Skeletal muscle cell (primary cell): ENCODE data around the gene AKAP6.

Experiments used
- DNase-seq: peaks from one replicate; pipeline ENCODE4 v3.0.0-alpha.2; 2010; ENCODE audit warnings: low read depth
- H3K4me3 ChIP-seq: 2 replicates; pipeline ENCODE4 v1.5.1; 2011; ENCODE audit warnings: low read depth, mild to moderate bottlenecking, control low read depth, low read length, moderate library complexity

The AKAP6 gene, protein sequence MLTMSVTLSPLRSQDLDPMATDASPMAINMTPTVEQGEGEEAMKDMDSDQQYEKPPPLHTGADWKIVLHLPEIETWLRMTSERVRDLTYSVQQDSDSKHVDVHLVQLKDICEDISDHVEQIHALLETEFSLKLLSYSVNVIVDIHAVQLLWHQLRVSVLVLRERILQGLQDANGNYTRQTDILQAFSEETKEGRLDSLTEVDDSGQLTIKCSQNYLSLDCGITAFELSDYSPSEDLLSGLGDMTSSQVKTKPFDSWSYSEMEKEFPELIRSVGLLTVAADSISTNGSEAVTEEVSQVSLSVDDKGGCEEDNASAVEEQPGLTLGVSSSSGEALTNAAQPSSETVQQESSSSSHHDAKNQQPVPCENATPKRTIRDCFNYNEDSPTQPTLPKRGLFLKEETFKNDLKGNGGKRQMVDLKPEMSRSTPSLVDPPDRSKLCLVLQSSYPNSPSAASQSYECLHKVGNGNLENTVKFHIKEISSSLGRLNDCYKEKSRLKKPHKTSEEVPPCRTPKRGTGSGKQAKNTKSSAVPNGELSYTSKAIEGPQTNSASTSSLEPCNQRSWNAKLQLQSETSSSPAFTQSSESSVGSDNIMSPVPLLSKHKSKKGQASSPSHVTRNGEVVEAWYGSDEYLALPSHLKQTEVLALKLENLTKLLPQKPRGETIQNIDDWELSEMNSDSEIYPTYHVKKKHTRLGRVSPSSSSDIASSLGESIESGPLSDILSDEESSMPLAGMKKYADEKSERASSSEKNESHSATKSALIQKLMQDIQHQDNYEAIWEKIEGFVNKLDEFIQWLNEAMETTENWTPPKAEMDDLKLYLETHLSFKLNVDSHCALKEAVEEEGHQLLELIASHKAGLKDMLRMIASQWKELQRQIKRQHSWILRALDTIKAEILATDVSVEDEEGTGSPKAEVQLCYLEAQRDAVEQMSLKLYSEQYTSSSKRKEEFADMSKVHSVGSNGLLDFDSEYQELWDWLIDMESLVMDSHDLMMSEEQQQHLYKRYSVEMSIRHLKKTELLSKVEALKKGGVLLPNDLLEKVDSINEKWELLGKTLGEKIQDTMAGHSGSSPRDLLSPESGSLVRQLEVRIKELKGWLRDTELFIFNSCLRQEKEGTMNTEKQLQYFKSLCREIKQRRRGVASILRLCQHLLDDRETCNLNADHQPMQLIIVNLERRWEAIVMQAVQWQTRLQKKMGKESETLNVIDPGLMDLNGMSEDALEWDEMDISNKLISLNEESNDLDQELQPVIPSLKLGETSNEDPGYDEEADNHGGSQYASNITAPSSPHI (N-terminal part only)

DNA sequence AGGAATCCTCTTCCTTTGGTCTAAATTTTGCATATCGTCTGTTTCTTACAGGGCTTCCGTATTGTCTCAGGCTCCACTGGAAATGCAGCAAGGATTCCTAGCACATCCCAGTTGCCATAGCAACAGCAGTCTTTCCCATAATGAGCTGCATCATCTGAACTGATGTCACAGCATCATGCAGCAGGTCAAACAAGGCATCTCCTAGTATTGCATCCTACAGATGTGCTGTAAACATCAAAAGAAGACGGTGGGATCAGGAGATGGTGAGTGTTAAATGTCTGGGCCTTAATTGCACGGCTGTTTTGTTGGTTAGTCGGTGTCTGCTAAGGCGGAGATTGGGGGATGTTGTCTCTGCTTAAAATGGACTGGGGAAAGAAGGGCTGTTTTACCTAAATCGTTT lies at the start of gene AKAP6:
Gene AKAP6 (plus strand): TSS at position 153 of the 400 bp plus-strand sequence. CDS start 104,196 bp downstream, outside the sequence.
- no peak for DNase-seq
- H3K4me3 ChIP-seq: no peak within 1 kb of the TSS

DNA sequence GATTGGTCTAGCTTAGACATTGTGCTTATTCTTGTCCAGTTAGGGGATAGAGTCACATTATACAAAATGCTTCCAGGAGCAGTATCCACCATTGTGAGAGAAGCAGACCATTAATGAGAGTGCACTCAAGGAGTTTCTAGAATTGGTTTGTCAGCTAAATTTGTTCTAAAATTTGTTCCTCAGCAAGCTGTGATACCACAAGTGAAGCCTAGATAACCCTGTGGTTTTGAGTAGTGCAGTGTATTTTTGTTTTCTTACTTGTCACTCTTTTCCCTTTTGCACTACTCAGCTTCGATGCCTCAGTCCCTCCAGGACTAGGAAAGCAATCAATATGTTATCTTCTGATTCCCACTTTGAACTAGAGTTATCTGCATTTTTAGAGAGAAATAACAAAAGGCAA lies 42.5 kb upstream of the AKAP6 start:
- no peak overlapping the region for H3K4me3 ChIP-seq
- DNase-seq: no peak

DNA sequence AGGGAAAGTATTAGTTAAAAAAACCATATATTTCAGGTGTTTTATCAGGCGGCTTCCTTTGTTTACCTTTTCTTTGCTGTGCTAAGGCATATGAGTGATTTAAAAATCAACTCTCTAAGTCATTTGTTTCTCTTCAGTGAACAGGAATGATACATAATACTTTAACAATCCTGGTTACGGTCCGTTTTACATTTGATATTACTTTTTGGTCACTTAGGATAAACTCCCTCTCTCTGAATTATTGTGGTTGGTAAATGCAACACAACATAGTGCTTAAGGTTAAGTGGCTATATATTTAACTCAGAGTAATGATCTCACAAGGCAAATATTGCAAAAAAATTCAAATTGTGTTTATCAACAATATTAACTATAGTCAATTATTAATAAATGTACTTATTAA lies 32.7 kb upstream of the AKAP6 start:
- DNase-seq: no peak
- no peak overlapping the region for H3K4me3 ChIP-seq

DNA sequence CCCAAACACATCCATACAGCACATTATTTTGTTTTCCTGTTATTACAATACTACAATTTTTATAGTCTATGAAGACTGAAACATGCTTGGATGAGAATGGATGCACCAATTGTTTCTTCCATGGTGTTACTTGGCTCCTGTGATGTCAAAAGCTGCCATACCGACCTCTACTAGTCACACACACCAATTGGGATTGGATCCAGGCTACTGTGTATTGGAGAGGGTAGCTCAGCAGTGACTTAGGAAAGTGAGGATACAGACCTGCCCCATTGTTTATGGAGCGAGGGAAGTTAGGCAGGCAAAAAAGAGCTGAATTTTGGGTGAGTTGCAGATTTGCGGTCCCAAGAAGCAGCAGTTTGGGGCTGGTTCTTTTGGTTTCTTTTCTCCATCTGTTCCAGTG lies 30.8 kb upstream of the AKAP6 start:
- no peak for DNase-seq
- H3K4me3 ChIP-seq: no peak overlapping the region

DNA sequence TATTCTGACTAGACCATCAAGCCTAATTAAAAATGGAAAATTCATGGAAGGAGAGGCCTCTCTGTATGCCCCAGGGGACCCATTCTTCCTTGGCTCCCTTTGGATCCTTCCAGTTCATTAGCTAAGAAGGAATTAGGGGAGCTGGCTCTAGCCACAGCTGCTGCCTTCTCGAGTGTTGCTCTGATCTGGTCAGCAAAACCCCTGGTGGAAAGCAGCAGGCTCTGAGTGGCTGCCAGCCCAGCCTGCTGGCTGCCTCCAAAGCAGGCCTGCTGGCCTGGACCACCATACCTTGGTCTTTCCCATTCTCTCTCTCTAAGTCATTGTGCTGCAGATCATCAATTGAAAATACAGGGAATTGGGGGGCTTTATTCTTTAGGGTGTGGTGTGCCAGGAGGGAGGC lies 29.0 kb upstream of the AKAP6 start:
- no peak overlapping the region for H3K4me3 ChIP-seq
- no peak for DNase-seq

DNA sequence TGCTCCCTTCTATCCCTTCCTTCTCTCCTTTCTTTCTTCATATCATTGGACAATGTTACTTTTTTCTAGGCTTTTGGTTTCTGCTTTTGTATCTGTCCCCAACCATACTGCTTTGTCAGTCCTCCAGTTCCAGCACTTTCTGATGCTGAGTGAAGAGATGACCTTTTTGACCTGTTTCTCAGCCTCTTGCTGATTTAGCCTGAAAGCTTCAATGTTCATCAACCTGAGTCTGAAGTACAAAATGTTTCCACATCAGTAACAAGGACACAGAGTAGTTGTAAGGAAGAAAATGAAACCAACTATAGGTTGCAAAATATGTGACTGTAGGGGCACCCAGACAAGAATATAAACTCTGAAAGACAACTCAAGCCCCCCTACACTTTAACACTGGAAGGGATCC lies 25.2 kb upstream of the AKAP6 start:
- no peak overlapping the region for H3K4me3 ChIP-seq
- no peak for DNase-seq

DNA sequence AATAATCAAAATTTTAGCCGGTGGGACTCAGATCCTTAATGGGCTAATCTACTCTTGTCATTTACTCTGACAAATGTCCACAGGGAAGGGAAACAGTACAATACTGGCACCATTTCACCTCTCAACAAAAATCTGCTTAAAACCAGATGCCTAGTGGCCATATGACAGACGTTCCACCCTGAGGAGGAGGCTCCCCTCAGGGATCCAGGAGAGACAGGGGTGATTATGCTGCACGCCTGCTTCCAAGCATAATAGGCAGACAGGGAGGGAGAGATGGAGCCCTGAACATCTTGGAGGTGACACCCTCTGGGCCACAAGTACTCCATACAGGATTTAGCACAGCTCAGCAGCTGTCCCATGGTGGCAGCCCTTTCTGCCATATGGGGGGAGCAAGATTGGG lies 24.8 kb upstream of the AKAP6 start:
- no peak overlapping the region for H3K4me3 ChIP-seq
- no peak for DNase-seq

DNA sequence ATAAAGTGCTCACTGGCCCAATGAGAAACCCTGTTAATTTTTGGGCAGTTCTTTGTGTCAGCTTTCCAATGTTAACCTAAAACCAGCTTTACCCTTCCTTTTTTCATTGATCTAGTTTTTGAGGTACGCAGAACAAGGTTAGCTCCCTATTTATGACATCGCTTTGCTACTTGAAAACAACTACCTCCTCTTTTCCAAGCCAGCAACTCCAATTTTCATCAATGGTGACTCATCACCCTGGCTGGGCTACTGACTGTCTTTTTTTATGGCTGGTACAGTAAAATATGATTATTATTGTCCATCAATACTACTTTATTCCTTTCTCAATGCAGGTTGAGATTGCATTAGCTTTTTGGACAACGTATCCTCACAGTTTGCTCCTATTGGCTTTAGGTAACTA lies 22.5 kb upstream of the AKAP6 start:
- no peak for DNase-seq
- H3K4me3 ChIP-seq: no peak overlapping the region

DNA sequence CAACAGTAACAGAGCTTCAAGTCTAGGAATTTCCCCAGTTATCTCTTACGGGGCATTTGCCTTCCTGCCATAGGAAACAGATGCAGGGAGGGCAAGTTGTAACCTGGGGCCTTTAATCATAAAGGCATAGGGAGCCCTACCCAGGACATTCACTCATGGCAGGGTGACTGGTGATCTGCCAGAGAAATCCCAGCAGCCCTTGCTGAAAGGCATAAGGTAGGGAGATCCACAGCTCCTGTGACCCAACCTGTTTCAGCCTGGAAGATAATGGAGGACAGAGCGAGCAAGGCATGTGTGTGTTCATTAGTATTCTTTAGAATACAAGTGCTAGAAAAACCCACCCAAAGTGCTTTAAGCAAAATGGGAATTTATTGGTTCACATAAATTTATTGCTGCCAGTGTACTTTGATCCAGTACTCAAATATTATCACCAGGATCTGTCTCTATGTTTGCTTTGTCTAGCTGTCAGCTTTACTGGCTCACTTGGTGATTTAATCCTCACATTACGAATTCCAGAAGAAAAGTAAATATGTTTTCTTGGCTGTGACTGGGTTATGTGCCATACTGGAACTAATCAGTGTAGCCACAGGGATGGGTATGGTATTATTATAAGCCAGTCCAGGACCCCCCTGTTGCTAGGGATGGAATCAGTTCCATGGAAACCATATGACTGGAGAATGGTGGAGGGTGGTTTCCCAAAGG lies 21.1 kb upstream of the AKAP6 start:
- no peak for DNase-seq
- no peak overlapping the region for H3K4me3 ChIP-seq

DNA sequence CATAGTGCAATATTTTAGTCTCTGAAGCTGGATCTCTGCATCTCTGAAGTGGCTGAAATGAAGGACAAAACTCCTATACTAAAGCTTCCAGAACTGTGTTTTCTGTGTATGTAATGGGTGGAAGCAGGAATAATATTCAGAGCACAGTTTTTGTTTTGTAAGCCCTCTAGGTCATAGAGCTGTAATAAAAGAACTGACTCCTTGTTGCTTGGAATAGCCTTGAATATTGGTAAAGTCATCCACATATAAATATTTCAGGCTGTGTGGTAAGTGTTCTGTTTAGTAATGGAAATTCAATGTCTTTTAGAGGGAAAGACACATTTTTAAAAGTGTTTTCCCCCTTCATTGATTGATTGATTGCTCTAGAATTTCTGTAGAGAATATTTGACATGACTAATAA lies 18.2 kb upstream of the AKAP6 start:
- no peak overlapping the region for H3K4me3 ChIP-seq
- DNase-seq: no peak

DNA sequence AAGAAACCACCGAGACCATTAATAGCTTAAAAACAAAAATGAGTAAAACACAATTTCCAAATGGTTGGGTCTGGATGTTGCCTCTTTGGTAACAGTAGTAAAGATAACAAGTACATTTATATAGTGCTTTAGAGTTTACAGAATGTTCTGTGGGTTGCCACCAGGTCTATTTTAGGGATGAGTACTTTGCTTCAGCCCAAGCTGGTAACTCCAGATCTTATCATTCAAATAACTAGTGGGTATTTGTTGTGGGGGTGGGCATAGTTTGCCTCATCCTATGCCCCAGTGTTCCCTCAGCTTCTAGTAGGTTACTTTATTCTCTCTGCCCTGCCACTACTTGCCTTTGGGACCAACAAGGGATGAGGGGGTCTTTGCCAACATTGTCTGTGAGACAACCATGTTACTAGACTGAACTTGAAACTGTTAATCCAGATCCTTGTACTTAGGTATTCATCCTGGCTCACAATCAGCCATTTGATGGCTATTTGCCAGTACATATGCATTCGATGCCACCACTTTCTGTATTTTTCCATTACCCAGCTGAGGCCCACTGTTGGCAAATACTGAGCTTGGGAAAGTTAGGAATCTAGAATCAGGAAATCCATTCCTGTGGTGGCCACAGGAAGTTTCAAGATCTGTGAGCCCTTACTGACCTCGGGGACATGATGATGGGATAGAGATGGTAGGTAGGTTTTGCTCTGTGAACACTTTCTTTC lies 17.6 kb upstream of the AKAP6 start:
- no peak for DNase-seq
- no peak overlapping the region for H3K4me3 ChIP-seq

DNA sequence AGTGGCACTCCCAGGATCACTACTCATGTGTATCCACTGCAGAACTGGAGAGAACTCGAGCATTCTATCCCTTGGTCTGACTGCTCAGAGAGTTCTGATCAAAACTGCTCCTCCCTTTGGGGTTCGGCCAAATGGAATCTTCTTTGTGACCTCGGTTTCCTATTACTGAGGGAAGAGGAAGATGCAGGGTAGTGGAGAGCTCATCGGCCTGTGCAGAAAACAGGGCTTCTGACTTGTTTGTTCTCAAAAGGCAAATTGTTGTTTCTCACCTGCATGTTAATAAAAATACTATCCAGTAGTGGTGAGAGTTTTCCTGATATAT lies 17.1 kb upstream of the AKAP6 start:
- no peak overlapping the region for H3K4me3 ChIP-seq
- DNase-seq: no peak

DNA sequence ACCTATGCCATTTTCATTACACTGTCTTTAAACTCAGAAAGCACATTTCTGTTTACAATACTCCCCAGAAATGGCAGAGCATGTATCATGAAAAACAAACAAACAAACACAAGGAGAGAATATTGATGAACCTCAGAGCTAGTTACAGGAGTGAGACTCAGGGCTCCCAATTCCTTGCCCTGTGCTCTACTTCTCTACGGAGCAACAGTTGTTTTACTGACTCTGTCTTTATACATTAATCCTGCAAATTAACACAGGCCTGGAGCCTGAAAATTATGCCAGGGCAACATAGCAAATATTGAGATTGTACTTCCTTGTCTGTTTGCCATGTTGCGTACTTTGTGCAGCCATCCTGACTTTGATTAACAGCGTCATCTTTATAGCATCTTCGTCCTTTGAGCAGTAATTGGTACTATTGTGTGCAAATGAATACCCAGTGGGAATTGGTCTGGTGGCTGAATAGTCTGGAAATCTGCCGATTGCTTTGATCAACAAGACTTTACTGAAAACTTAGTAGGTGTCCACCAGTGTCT lies 15.2 kb upstream of the AKAP6 start:
- no peak for DNase-seq
- no peak overlapping the region for H3K4me3 ChIP-seq

DNA sequence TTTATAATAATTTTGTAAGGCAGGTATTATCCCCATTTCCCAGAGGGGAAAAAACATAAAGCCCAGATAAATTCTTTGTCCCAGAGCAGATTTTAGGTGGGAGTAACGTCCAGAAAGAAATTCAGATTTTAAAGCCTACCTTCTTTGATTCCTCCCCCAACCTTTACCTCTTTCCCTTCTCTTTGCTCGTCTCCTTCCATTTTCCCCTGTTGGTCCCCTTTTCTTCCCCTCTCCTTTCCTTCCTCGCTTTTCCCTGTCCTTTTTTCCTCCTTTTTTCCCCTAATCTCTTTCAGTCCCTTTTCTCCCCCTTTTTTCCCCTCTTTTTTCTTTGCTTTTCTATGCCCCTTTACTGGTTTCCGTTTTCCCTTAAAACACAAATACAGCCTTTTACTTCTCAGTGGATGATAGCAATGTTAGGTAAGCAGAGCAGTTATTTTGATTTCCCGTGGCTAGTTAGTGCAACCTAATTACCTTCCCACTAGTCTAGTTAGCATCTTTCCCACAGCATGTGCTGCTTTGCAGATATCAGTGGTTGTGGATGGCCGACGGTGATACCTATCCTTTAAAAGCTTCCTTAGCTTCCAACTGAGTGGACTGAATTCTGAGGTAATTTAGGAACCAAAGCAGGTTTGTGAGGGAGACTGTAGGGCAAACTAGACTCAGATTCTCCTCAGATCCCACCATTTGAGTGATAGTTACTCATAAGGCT lies 10.9 kb upstream of the AKAP6 start:
- H3K4me3 ChIP-seq: no peak overlapping the region
- no peak for DNase-seq

DNA sequence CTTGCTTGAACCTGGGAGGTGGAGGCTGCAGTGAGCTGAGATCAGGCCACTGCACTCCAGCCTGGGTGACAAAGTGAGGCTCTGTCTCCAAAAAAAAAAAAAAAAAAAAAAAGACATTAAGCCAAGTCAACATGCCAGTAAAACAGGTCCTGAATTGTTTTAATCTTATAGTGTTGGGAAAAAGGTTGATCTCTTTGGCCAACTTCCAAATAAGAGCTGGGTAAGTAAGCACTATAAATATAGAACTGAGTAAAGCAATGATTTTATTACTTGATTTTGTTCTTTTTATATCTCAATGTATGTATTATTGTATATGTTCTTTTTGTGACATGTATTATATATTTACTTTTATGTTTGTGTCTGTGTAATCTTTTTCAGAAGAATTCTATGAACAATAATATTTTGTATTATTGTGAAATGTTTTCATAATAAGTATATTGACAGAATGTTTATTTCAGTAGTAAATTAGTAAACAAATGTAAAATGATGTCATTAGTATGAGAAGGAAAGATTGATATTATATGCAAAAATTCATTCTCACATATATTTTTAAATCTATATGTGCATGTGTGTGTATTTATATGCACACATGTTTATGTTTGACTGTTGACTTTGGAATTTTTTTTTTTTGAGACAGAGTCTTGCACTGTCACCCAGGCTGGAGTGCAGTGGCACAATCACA lies 9.6 kb upstream of the AKAP6 start:
- DNase-seq: no peak
- H3K4me3 ChIP-seq: no peak overlapping the region

DNA sequence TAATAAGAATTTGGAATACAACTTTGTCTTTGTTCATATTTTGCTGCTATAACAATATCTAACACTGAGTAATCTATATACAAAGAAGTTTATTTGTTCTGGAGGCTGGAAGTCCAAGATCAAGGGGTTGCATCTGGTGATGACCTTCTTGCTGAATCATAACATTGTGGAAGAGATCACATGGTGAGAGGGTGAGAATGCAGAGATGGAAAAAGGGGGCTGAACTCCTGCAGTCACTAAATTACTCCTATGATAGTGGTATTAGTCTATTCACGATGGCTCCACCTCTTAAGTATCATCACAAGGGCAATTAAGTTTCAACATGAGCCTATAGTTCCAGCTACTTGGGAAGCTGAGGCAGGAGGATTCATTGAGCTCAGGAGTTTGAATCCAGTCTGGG lies 4.5 kb upstream of the AKAP6 start:
- no peak for DNase-seq

DNA sequence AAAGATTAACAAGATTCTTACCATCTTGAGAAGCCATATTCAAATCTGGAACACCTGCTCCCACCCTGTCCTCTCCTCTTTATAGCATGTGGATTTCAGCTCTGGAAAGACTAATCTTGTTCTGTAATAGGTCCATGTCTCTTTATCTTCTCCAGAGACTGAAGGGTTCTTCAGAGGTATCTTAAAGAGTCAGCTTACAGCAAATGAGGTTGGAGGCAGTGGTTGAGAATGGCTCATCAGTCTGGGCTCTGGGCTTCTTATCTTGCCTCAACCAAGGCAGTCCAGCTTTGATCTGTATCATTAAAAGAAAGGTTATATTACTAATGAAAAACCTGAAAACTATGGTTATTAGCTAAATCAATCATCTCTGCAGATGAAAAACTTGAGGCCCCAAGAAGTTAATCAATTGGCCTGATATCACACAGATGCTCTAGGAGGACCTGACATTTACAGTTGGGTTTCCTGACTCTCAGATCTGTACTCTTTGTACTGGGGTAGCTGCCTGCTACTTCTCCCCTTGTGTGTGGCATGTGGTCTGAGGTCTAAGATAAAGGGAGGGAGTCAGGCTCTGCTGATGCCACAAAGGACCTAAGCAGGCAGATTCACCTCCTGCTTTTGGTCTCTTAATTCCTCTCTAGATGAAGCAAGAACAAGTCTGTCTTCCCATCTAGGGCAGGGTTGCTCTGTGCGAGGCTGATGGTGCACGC lies 1.7 kb upstream of the AKAP6 start:
- no peak overlapping the region for H3K4me3 ChIP-seq

More for the DNA sequence above, 4.5 kb upstream of the AKAP6 start:
- H3K4me3 ChIP-seq: no peak overlapping the region

More for the DNA sequence above, 1.7 kb upstream of the AKAP6 start:
- DNase-seq: no peak
